Measurements from ENCODE around the gene CRB3.

DNA sequence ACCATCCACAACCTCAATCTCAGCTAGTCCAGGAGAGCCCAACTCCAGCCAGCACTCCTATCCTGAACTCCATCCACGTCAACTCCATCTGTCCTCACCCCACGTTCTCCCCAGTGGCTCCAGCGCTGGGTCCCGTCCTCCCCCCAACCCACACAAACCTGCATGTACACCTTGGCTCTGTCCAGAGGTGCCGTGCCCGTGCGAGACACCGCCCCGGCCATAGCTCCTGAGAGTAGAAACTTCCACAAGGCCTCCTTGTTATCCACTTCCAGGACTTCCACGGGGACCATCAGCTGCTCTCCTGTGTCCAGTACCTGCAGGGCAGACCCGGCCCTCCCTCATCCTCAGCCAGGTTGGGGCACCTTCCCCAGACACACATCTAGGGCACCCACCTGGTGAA, 32.2 kb upstream of the CRB3 start:
- TF ChIP-seq POLR2AphosphoS5 (IDR thresholded peaks at IDR 0.05) = no peak
- TF ChIP-seq, protein P1, sequence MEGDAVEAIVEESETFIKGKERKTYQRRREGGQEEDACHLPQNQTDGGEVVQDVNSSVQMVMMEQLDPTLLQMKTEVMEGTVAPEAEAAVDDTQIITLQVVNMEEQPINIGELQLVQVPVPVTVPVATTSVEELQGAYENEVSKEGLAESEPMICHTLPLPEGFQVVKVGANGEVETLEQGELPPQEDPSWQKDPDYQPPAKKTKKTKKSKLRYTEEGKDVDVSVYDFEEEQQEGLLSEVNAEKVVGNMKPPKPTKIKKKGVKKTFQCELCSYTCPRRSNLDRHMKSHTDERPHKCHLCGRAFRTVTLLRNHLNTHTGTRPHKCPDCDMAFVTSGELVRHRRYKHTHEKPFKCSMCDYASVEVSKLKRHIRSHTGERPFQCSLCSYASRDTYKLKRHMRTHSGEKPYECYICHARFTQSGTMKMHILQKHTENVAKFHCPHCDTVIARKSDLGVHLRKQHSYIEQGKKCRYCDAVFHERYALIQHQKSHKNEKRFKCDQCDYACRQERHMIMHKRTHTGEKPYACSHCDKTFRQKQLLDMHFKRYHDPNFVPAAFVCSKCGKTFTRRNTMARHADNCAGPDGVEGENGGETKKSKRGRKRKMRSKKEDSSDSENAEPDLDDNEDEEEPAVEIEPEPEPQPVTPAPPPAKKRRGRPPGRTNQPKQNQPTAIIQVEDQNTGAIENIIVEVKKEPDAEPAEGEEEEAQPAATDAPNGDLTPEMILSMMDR (IDR thresholded peaks at IDR 0.05) = no peak
- no peak for TF ChIP-seq POLR2A (IDR thresholded peaks at IDR 0.05)
- TF ChIP-seq EP300 (IDR thresholded peaks at IDR 0.05) = no peak

Measured in stomach (tissue), 4 donors.